ENCODE results near the gene CDK14.

CDK14 gene

GRCh38 chr7:91114232-91114631 is 518.1 kb downstream of the CDK14 start:
- Histone ChIP-seq H3F3A (ENCODE audit: insufficient read depth, low read length) (no peaks in the 10 kb centered on the region), H3K4me2 (ENCODE audit: low read length) (no peak overlapping the region), H3K4me3 (ENCODE audit: low read depth, low read length, poor library complexity, severe bottlenecking) (no peak overlapping the region), H3K9ac (ENCODE audit: low read length) (no peak overlapping the region), H3K27ac (ENCODE audit: low read depth, low read length, poor library complexity, severe bottlenecking) (no peak overlapping the region), H3K9me2 (ENCODE audit: low read depth, low read length) (no peaks in the 10 kb centered on the region), H4K20me1 (ENCODE audit: insufficient read depth, low read length) (no peaks in the 10 kb centered on the region), H2AFZ (ENCODE audit: low read length) (no peak overlapping the region), H3K9me3 (ENCODE audit: low read length) (no peaks in the 10 kb centered on the region), H3K79me2 (ENCODE audit: insufficient read depth, low read length) (no peaks in the 10 kb centered on the region), H3K27me3 (ENCODE audit: insufficient read depth, low read length) (no peaks in the 10 kb centered on the region), H3K36me3 (ENCODE audit: insufficient read depth, low read length) (peaks cover 60% of the 10 kb centered on the region), H3K4me1 (ENCODE audit: insufficient read depth, low read length, severe bottlenecking) (no peaks in the 10 kb centered on the region)
- TF ChIP-seq EZH2 (IDR thresholded peaks at IDR 0.05; ENCODE audit: borderline replicate concordance, low read length), result no peak
- TF ChIP-seq CTCF (IDR thresholded peaks at IDR 0.05; ENCODE audit: low read length), result no peak

GRCh38 chr7:91126762-91127161 is 530.6 kb downstream of the CDK14 start:
- Histone ChIP-seq H3K79me2 (ENCODE audit: insufficient read depth, low read length) (no peaks in the 10 kb centered on the region), H3K4me1 (ENCODE audit: insufficient read depth, low read length, severe bottlenecking) (no peaks in the 10 kb centered on the region), H3K4me2 (ENCODE audit: low read length) (no peak overlapping the region), H4K20me1 (ENCODE audit: insufficient read depth, low read length) (peaks cover 2% of the 10 kb centered on the region; the same call in 1 of the 2 replicates), H3K9ac (ENCODE audit: low read length) (no peak overlapping the region), H3K36me3 (ENCODE audit: insufficient read depth, low read length) (peaks cover 66% of the 10 kb centered on the region), H3F3A (ENCODE audit: insufficient read depth, low read length) (no peaks in the 10 kb centered on the region), H3K27ac (ENCODE audit: low read depth, low read length, poor library complexity, severe bottlenecking) (no peak overlapping the region), H3K9me2 (ENCODE audit: low read depth, low read length) (no peaks in the 10 kb centered on the region), H2AFZ (ENCODE audit: low read length) (no peak overlapping the region), H3K4me3 (ENCODE audit: low read depth, low read length, poor library complexity, severe bottlenecking) (no peak overlapping the region), H3K27me3 (ENCODE audit: insufficient read depth, low read length) (no peaks in the 10 kb centered on the region), H3K9me3 (ENCODE audit: low read length) (no peaks in the 10 kb centered on the region)
- TF ChIP-seq EZH2 (IDR thresholded peaks at IDR 0.05; ENCODE audit: borderline replicate concordance, low read length) (no peak), CTCF (IDR thresholded peaks at IDR 0.05; ENCODE audit: low read length) (no peak)

GRCh38 chr7:91127325-91127724 is 531.2 kb downstream of the CDK14 start:
- H3K9ac ChIP-seq (ENCODE audit: low read length), result no peak overlapping the region
- no peaks in the 10 kb centered on the region for H3F3A ChIP-seq (ENCODE audit: insufficient read depth, low read length)
- H3K27ac ChIP-seq (ENCODE audit: low read depth, low read length, poor library complexity, severe bottlenecking), result no peak overlapping the region
- H3K79me2 ChIP-seq (ENCODE audit: insufficient read depth, low read length), result no peaks in the 10 kb centered on the region
- TF ChIP-seq CTCF (IDR thresholded peaks at IDR 0.05; ENCODE audit: low read length), result no peak
- no peaks in the 10 kb centered on the region for H3K27me3 ChIP-seq (ENCODE audit: insufficient read depth, low read length)
- no peak overlapping the region for H3K4me3 ChIP-seq (ENCODE audit: low read depth, low read length, poor library complexity, severe bottlenecking)
- H3K9me3 ChIP-seq (ENCODE audit: low read length), result no peaks in the 10 kb centered on the region
- no peaks in the 10 kb centered on the region for H3K9me2 ChIP-seq (ENCODE audit: low read depth, low read length)
- no peaks in the 10 kb centered on the region for H3K4me1 ChIP-seq (ENCODE audit: insufficient read depth, low read length, severe bottlenecking)
- no peak overlapping the region for H2AFZ ChIP-seq (ENCODE audit: low read length)
- H4K20me1 ChIP-seq (ENCODE audit: insufficient read depth, low read length), result peaks cover 2% of the 10 kb centered on the region; the same call in 1 of the 2 replicates
- no peak overlapping the region for H3K4me2 ChIP-seq (ENCODE audit: low read length)
- H3K36me3 ChIP-seq (ENCODE audit: insufficient read depth, low read length), result peaks cover 62% of the 10 kb centered on the region
